ENCODE data around the gene NUCKS1.

GRCh38 chr1:205716371-205717132 is 33.4 kb downstream of the NUCKS1 start:
- TF ChIP-seq CTCF (IDR thresholded peaks at IDR 0.05 in 2 of 3, conservative IDR thresholded peaks at IDR 0.05 in 1 of 3; ENCODE audit: borderline replicate concordance in 1 of 3, insufficient read depth in 1 of 3, low read depth in 2 of 3, low read length in 2 of 3): no peak
- TF ChIP-seq POLR2AphosphoS5 (IDR thresholded peaks at IDR 0.05; ENCODE audit: low read depth, low read length): no peak
- no peak for TF ChIP-seq ZNF274 (IDR thresholded peaks at IDR 0.05; ENCODE audit: low read depth, low read length)
- no peak for TF ChIP-seq REST (IDR thresholded peaks at IDR 0.05; ENCODE audit: low read depth)
- no peak for TF ChIP-seq EZH2 (IDR thresholded peaks at IDR 0.05)
- TF ChIP-seq SRF (IDR thresholded peaks at IDR 0.05; ENCODE audit: low read depth): no peak
- no peak for TF ChIP-seq SIN3A (IDR thresholded peaks at IDR 0.05; ENCODE audit: low read depth)
- TF ChIP-seq POLR2A (IDR thresholded peaks at IDR 0.05; ENCODE audit: borderline replicate concordance, extremely low read depth, insufficient read depth, insufficient read length): no peak
- TF ChIP-seq ATF3 (IDR thresholded peaks at IDR 0.05): no peak
- TF ChIP-seq YY1 (IDR thresholded peaks at IDR 0.05; ENCODE audit: extremely low read depth, insufficient replicate concordance, low read depth, low read length): no peak
- no peak for TF ChIP-seq MAX (IDR thresholded peaks at IDR 0.05)
- TF ChIP-seq RAD21 (IDR thresholded peaks at IDR 0.05; ENCODE audit: low read depth): no peak
- no peak for TF ChIP-seq ZBTB33 (IDR thresholded peaks at IDR 0.05; ENCODE audit: extremely low read depth, insufficient replicate concordance, low read length)
